IPS-18c (cell line): ENCODE data around the gene ANKFY1.

Experiments
- H3K4me3 ChIP-seq: 2 replicates; pipeline ENCODE4 v1.7.0; 2013; ENCODE audit warnings: low read depth, mild to moderate bottlenecking, low read length, moderate library complexity; ENCODE audit not compliant: insufficient read depth
- H3K9me3 ChIP-seq: one replicate; pipeline ENCODE4 v1.6.1; 2013; ENCODE audit warnings: mild to moderate bottlenecking, low read length, moderate library complexity; ENCODE audit not compliant: control insufficient read depth, insufficient read depth

Gene ANKFY1

DNA sequence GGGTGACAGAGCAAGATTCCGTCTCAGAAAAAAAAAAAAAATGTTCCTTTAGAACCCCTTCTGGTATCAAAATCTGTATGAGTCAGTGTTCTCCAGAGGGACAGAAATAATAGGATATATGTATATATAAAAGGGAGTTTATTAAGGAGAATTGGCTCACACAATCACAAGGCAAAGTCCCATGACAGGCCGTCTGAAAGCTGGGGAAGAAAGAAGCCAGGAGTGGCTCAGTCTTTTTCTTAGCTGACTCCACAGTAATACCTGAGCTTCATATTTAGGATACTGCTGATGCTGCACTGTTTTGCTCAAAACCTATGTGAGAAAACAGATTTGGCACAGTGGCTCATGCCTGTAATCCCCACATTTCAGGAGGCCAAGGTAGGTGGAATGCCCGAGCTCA is 143.4 kb downstream of the ANKFY1 start:
- Histone ChIP-seq H3K9me3 (no peaks in the 10 kb centered on the region), H3K4me3 (no peak overlapping the region)

DNA sequence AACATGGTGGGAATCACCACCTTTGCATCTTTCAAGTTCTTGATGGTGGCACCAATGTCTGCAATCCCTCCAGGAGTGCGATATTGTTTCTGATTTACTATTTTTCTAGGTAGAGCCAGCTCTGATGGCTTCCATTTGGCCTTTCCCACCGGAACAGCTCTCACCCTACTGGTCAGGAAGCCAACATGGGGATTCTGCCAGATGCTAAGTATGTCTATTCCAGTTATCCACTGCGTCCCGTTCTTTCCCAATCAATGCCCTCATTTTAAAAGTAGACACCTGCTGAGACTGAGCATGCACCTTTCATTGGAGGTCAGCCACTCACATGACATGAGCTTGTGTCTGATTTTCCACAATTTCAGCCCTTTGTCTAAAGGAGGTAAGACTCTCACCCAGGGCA is 144.5 kb downstream of the ANKFY1 start:
- H3K4me3 ChIP-seq = no peak overlapping the region
- H3K9me3 ChIP-seq = no peaks in the 10 kb centered on the region

DNA sequence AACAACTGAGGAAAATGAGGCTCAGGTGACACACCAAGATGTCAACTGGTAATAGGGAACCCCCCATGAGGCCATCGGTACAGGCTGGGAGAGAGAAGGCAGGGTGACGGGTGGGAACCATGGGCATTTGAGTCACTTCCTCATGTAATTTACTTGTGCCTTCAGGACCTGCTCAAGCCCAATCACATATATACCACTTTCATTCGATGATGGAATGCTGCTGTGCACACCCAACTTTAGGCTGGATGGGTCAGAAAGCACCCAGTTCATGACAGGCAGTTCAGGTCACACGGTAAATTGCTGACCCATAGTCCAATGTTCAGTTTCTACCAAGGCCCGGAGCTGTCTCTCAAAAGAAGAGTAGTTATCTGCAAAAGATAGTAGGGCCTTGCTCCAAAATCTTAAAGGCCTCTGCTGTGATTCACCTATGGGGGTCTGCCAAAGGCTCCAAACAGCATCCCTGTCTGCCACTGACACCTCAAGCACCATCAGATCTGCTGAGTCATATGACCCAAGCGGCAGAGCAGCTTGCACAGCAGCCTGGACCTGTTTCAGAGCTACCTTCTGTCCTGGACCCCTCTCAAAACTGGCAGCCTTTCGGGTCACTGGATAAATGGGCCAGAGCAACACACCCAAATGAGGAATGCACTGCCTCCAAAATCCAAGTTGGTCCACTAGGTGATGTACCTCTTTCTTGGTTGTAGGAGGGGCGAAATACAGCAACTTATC is 145.6 kb downstream of the ANKFY1 start:
- Histone ChIP-seq H3K9me3 (no peaks in the 10 kb centered on the region), H3K4me3 (no peak overlapping the region)

DNA sequence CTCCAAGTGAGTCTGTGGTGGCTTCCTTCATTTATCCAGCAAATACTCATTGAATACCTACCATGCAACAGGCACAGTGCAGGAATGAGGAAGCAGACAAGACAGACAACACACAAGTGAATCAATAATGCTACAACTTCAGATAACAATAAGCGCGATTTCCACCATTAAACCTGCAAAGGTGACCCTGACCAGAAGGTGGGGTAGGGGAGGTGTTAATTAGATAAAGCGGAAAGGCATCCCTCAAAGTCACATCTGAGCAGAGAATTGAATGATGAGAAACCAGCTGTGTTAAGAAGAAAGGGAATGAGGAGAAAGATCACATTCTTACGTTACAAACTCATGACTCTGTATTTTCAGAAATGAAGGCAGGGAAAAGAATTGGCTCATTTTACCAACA is 147.3 kb downstream of the ANKFY1 start:
- Histone ChIP-seq H3K9me3 (no peaks in the 10 kb centered on the region), H3K4me3 (no peak overlapping the region)
